COLO668 (cell line): ENCODE data around the gene STPG1.

Experiments used
- DNase-seq: peaks from one replicate; lab custom pipeline; 2025; ENCODE audit not compliant: unreplicated experiment; lab: John Stamatoyannopoulos, UW

Gene STPG1

GRCh38 chr1:24393892-24394291, 19.7 kb downstream of the STPG1 start:
- no peak for DNase-seq

- DNase-seq = no peak
Observed at GRCh38 chr1:24392982-24393650, 20.5 kb downstream of the STPG1 start.

GRCh38 chr1:24392604-24392946, 21.0 kb downstream of the STPG1 start:
- no peak for DNase-seq

- DNase-seq = peak; percentile 66
Observed at GRCh38 chr1:24391882-24392603, 21.5 kb downstream of the STPG1 start.

- peak; percentile 60 for DNase-seq
Observed at GRCh38 chr1:24390924-24391782, 22.4 kb downstream of the STPG1 start.

GRCh38 chr1:24389231-24389678, 24.3 kb downstream of the STPG1 start:
- no peak for DNase-seq

- DNase-seq = no peak
Observed at GRCh38 chr1:24388331-24388885, 25.2 kb downstream of the STPG1 start.

- no peak for DNase-seq
Observed at GRCh38 chr1:24387636-24388175, 25.9 kb downstream of the STPG1 start.

- no peak for DNase-seq
Observed at GRCh38 chr1:24386931-24387330, 26.7 kb downstream of the STPG1 start.

- DNase-seq = no peak
Observed at GRCh38 chr1:24386241-24386640, 27.3 kb downstream of the STPG1 start.

- DNase-seq = peak; percentile 38
Observed at GRCh38 chr1:24385160-24385940, 28.2 kb downstream of the STPG1 start.

GRCh38 chr1:24384251-24385090, 29.1 kb downstream of the STPG1 start:
- no peak for DNase-seq

- no peak for DNase-seq
Observed at GRCh38 chr1:24383381-24383940, 30.1 kb downstream of the STPG1 start.

GRCh38 chr1:24382165-24382577, 31.4 kb downstream of the STPG1 start:
- DNase-seq = no peak

GRCh38 chr1:24381256-24381655, 32.3 kb downstream of the STPG1 start:
- no peak for DNase-seq

GRCh38 chr1:24380508-24380907, 33.1 kb downstream of the STPG1 start:
- no peak for DNase-seq

- DNase-seq = no peak
Observed at GRCh38 chr1:24379733-24380315, 33.8 kb downstream of the STPG1 start.

GRCh38 chr1:24374891-24375786, 38.4 kb downstream of the STPG1 start:
- DNase-seq = peak; percentile 32
